SU-DHL-6 (cell line): ENCODE results near the gene ZBTB3.
"Not testable (repeated sequence)": the region's sequence is repeated elsewhere in the genome, so short reads cannot be mapped to it uniquely, and the experiment has no call there.

Source experiments
- H2AFZ ChIP-seq: fragments of 200-600 bp; sonication (generic); 2 replicates; pipeline ENCODE4 v1.6.1; 2014; ENCODE audit warnings: low read depth, mild to moderate bottlenecking, moderate library complexity, mixed read lengths, antibody characterized with exemption, low read length; ENCODE audit not compliant: severe bottlenecking
- H3F3A ChIP-seq: fragments of 200-600 bp; shearing (Covaris generic); 2 replicates; pipeline ENCODE4 v1.6.0; 2016; ENCODE audit warnings: antibody characterized with exemption, mild to moderate bottlenecking; ENCODE audit not compliant: insufficient read depth
- H3K27ac ChIP-seq: fragments of 200-600 bp; sonication (generic); 2 replicates; pipeline ENCODE4 v1.5.1; 2016; ENCODE audit warnings: low read depth, mild to moderate bottlenecking, low read length, moderate library complexity, mixed read lengths
- H3K27me3 ChIP-seq: fragments of 200-600 bp; sonication (generic), shearing (Covaris generic); 2 replicates; pipeline ENCODE4 v1.6.0; 2014; ENCODE audit warnings: mild to moderate bottlenecking, low read length
- H3K36me3 ChIP-seq: fragments of 200-600 bp; sonication (generic); 2 replicates; pipeline ENCODE4 v1.6.1; 2014; ENCODE audit warnings: mild to moderate bottlenecking, low read length, mixed read lengths
- H3K4me2 ChIP-seq: fragments of 300-600, 200-600 bp; shearing (Covaris generic), sonication (generic); 2 replicates; pipeline ENCODE4 v1.6.0; 2014; ENCODE audit warnings: low read length, low read depth, mild to moderate bottlenecking; ENCODE audit not compliant: poor library complexity, severe bottlenecking
- H3K4me3 ChIP-seq: fragments of 200-600 bp; sonication (generic); 2 replicates; pipeline ENCODE4 v1.5.1; 2014; ENCODE audit warnings: antibody characterized with exemption, low read length, mild to moderate bottlenecking, mixed read lengths; ENCODE audit not compliant: insufficient read depth, poor library complexity, severe bottlenecking
- H3K79me2 ChIP-seq: fragments of 200-600 bp; sonication (generic); 2 replicates; pipeline ENCODE4 v1.6.1; 2014; ENCODE audit warnings: mild to moderate bottlenecking, low read length, moderate library complexity; ENCODE audit not compliant: insufficient read depth
- H3K9ac ChIP-seq: fragments of 200-600 bp; sonication (generic); 2 replicates; pipeline ENCODE4 v1.7.0; 2014; ENCODE audit warnings: mild to moderate bottlenecking, low read length
- H3K9me2 ChIP-seq: fragments of 200-600 bp; sonication (generic); replicated peaks from 2 replicates; pipeline ENCODE4 v1.6.1; 2014; ENCODE audit warnings: low read length; ENCODE audit not compliant: insufficient read depth
- H3K9me3 ChIP-seq: fragments of 200-600 bp; sonication (generic); 2 replicates; pipeline ENCODE4 v1.6.1; 2014; ENCODE audit warnings: low read length, mixed read lengths; ENCODE audit not compliant: insufficient read depth
- H4K20me1 ChIP-seq: fragments of 200-600 bp; sonication (generic); 2 replicates; pipeline ENCODE4 v1.6.1; 2014; ENCODE audit warnings: low read depth, mild to moderate bottlenecking, antibody characterized with exemption, low read length, moderate library complexity, mixed read lengths
- CTCF ChIP-seq: fragments of 200-600 bp; sonication (generic); IDR thresholded peaks from one replicate; pipeline ENCODE4 v1.5.1; 2017; ENCODE audit warnings: antibody characterized with exemption, mild to moderate bottlenecking, low read length, moderate library complexity; ENCODE audit not compliant: insufficient read depth, poor library complexity, severe bottlenecking
- EZH2phosphoT487 ChIP-seq: fragments of 200-600 bp; sonication (generic), shearing (Covaris generic); conservative IDR thresholded peaks from 2 replicates; pipeline ENCODE4 v1.6.1; 2018; ENCODE audit warnings: mild to moderate bottlenecking, antibody characterized with exemption, low read length, moderate library complexity, mixed read lengths

The ZBTB3 gene

GRCh38 chr11:62732830-62733229 is 21.1 kb downstream of the ZBTB3 start:
- H3K9ac ChIP-seq = no peak overlapping the region
- H3K4me3 ChIP-seq = no peak overlapping the region
- no peak for TF ChIP-seq CTCF
- TF ChIP-seq EZH2phosphoT487 = no peak
- peaks cover 12% of the 10 kb centered on the region for H3F3A ChIP-seq
- H3K9me2 ChIP-seq = no peaks in the 10 kb centered on the region
- H3K4me2 ChIP-seq = no peak overlapping the region
- no peaks in the 10 kb centered on the region for H4K20me1 ChIP-seq
- H3K36me3 ChIP-seq = peaks cover 10% of the 10 kb centered on the region; the same call in 1 of the 2 replicates
- H3K79me2 ChIP-seq = peaks cover 31% of the 10 kb centered on the region
- H3K9me3 ChIP-seq = no peaks in the 10 kb centered on the region
- no peak overlapping the region for H3K27ac ChIP-seq
- H2AFZ ChIP-seq = no peak overlapping the region
- no peaks in the 10 kb centered on the region for H3K27me3 ChIP-seq

- H3K4me3 ChIP-seq = peak overlapping the region; percentile 74
Observed at GRCh38 chr11:62730076-62730475, 23.9 kb downstream of the ZBTB3 start.

GRCh38 chr11:62728171-62728988 is 25.6 kb downstream of the ZBTB3 start, which contains the start of gene TTC9C:
TTC9C (plus strand) TSS chr11:62728486; CDS start chr11:62728849, 363 bp downstream.
- H3K4me3 ChIP-seq = peak within 1 kb of the TSS; percentile 77
- TF ChIP-seq EZH2phosphoT487 (no peak), CTCF (no peak)
- no peaks in the 10 kb centered on the region for H3K9me3 ChIP-seq
- H3K27ac ChIP-seq = peak within 1 kb of the TSS; percentile 94
- H3K9ac ChIP-seq = peak within 1 kb of the TSS; percentile 82
- H3K9me2 ChIP-seq = no peaks in the 10 kb centered on the region
- H3K4me2 ChIP-seq = peak within 1 kb of the TSS; percentile 80
- H3K79me2 ChIP-seq = peaks cover 63% of the 10 kb centered on the region
- peak within 1 kb of the TSS; percentile 46 for H2AFZ ChIP-seq
- peaks cover 16% of the 10 kb centered on the region for H3F3A ChIP-seq
- H3K36me3 ChIP-seq = peaks cover 24% of the 10 kb centered on the region
- H3K27me3 ChIP-seq = no peaks in the 10 kb centered on the region
- peaks cover 22% of the 10 kb centered on the region for H4K20me1 ChIP-seq

More at GRCh38 chr11:62730076-62730475, 23.9 kb downstream of the ZBTB3 start:
- Histone ChIP-seq H3K79me2 (peaks cover 47% of the 10 kb centered on the region), H3K4me2 (peak overlapping the region; percentile 80), H3F3A (peaks cover 16% of the 10 kb centered on the region), H4K20me1 (peaks cover 11% of the 10 kb centered on the region; the same call in 1 of the 2 replicates), H3K9ac (peak overlapping the region; percentile 82)
- H2AFZ ChIP-seq, H3K27me3 ChIP-seq, H3K9me2 ChIP-seq, H3K36me3 ChIP-seq, H3K27ac ChIP-seq, H3K9me3 ChIP-seq: not testable (repeated sequence)

GRCh38 chr11:62727872-62728170 is 26.1 kb downstream of the ZBTB3 start:
- no peaks in the 10 kb centered on the region for H3K9me2 ChIP-seq
- H3K9ac ChIP-seq = peak overlapping the region; percentile 82
- peak overlapping the region; percentile 74 for H3K4me3 ChIP-seq
- peak overlapping the region; percentile 94 for H3K27ac ChIP-seq
- peak overlapping the region; percentile 46 for H2AFZ ChIP-seq
- TF ChIP-seq EZH2phosphoT487 (no peak), CTCF (no peak)
- peaks cover 16% of the 10 kb centered on the region for H3F3A ChIP-seq
- peak overlapping the region; percentile 80 for H3K4me2 ChIP-seq
- no peaks in the 10 kb centered on the region for H3K27me3 ChIP-seq
- no peaks in the 10 kb centered on the region for H3K9me3 ChIP-seq
- H3K79me2 ChIP-seq = peaks cover 67% of the 10 kb centered on the region
- H4K20me1 ChIP-seq = peaks cover 22% of the 10 kb centered on the region
- H3K36me3 ChIP-seq = peaks cover 21% of the 10 kb centered on the region
